GM12878 (cell line): ENCODE results near the gene CNNM3. TPM values are rescaled to one million over a fixed set of nuclear protein-coding genes. Genes with fewer than 3 reads are reported as not detected.

Source experiments
- ATAC-seq: fragments of 200-7000 bp; cut with Tn5 transposase; 3 replicates; pipeline ENCODE4 v1.9.1; 2020; ENCODE audit warnings: mild to moderate bottlenecking, moderate library complexity
- BruUV-seq: library from RNA; stranded (reverse); fragments of 400-500 nt; replicated peaks from 2 replicates; lab custom pipeline; 2021; lab: Mats Ljungman, UMichigan
- CTCF ChIA-PET: fragments of 300-600 bp; sonication (Branson Sonifier 250); formaldehyde crosslinking; extraction: SDS; loops from one replicate; lab custom pipeline; 2021; ENCODE audit warnings: inconsistent platforms; lab: Yijun Ruan, JAX
- POLR2A ChIA-PET: fragments of 350-600 bp; formaldehyde crosslinking; extraction: SDS; loops from one replicate; lab custom pipeline; 2021; ENCODE audit warnings: inconsistent platforms; lab: Charles Lee
- RAD21 ChIA-PET: fragments of 300-600 bp; sonication (Branson Sonifier 250); formaldehyde crosslinking; loops from one replicate; lab custom pipeline; 2023; ENCODE audit warnings: antibody characterized with exemption; ENCODE audit not compliant: unreplicated experiment; lab: Charles Lee
- SMC1A ChIA-PET: fragments of 300-600 bp; sonication (Branson Sonifier 250); formaldehyde crosslinking; loops from one replicate; lab custom pipeline; 2023; ENCODE audit not compliant: unreplicated experiment, uncharacterized antibody; lab: Charles Lee
- DNase-seq: peaks from one replicate; pipeline ENCODE4 v3.0.0-alpha.2; 2011; ENCODE audit warnings: low read depth, low spot score
- FAIRE-seq: peaks from 3 replicates; lab custom pipeline; 2011; peaks lifted over from hg19 to GRCh38; lab: Jason Lieb, UNC
- H2AFZ ChIP-seq: 2 replicates; pipeline ENCODE4 v1.6.0; 2011; ENCODE audit warnings: low read depth, low read length, control low read depth; ENCODE audit not compliant: control insufficient read depth
- H3K27ac ChIP-seq: 2 replicates; pipeline ENCODE4 v1.5.1; 2011; ENCODE audit warnings: control low read depth; ENCODE audit not compliant: control insufficient read depth, insufficient read depth
- H3K27me3 ChIP-seq, 2 experiments: replicated peaks in 1 of 2; 2 replicates each; pipeline versions ENCODE4 v1.6.0 to v1.6.1; 2011; ENCODE audit warnings: low read length in 1 of 2; ENCODE audit not compliant: control insufficient read depth in 2 of 2, insufficient read depth in 2 of 2
- H3K36me3 ChIP-seq, 2 experiments: 2 replicates each; pipeline ENCODE4 v1.5.1; 2011; ENCODE audit warnings: low read length in 1 of 2; ENCODE audit not compliant: control insufficient read depth in 2 of 2, insufficient read depth in 2 of 2
- H3K4me1 ChIP-seq: 2 replicates; pipeline ENCODE4 v1.6.1; 2011; ENCODE audit warnings: mild to moderate bottlenecking, low read length, moderate library complexity, mixed read lengths; ENCODE audit not compliant: control insufficient read depth, insufficient read depth
- H3K4me2 ChIP-seq: 2 replicates; pipeline ENCODE4 v1.6.0; 2011; ENCODE audit warnings: control low read depth; ENCODE audit not compliant: control insufficient read depth, insufficient read depth
- H3K4me3 ChIP-seq: fragments of 200-600 bp; sonication (generic); 2 replicates; pipeline ENCODE4 v1.5.1; 2016
- H3K79me2 ChIP-seq: 2 replicates; pipeline ENCODE4 v1.6.0; 2011; ENCODE audit warnings: low read length; ENCODE audit not compliant: control insufficient read depth, insufficient read depth
- H3K9ac ChIP-seq: 2 replicates; pipeline ENCODE4 v1.8.0; 2011; ENCODE audit warnings: low read length, control low read depth, mixed read lengths; ENCODE audit not compliant: control insufficient read depth, insufficient read depth
- H3K9me3 ChIP-seq: replicated peaks from 3 replicates; pipeline ENCODE4 v1.5.1; 2011; ENCODE audit warnings: mild to moderate bottlenecking, low read length; ENCODE audit not compliant: control insufficient read depth, insufficient read depth
- H4K20me1 ChIP-seq: 2 replicates; pipeline ENCODE4 v1.6.0; 2011; ENCODE audit not compliant: control insufficient read depth, insufficient read depth
- BCL11A ChIP-seq: IDR thresholded peaks from 2 replicates; pipeline ENCODE4 v1.6.1; 2011; ENCODE audit warnings: low read depth, low read length
- BMI1 ChIP-seq: fragments of 450-650 bp; IDR thresholded peaks from 2 replicates; pipeline ENCODE4 v1.6.1; 2016; ENCODE audit warnings: mild to moderate bottlenecking, moderate library complexity, borderline replicate concordance
- CEBPB ChIP-seq, 2 experiments: fragments of 150-350 bp in 1 of 2; IDR thresholded peaks; 2 replicates each; pipeline ENCODE4 v1.6.1; 2012 to 2014; ENCODE audit warnings: low read depth in 2 of 2, low read length in 2 of 2, borderline replicate concordance in 1 of 2, inconsistent platforms in 1 of 2
- ESRRA ChIP-seq: IDR thresholded peaks from 2 replicates; pipeline ENCODE4 v1.6.1; 2012; ENCODE audit warnings: mild to moderate bottlenecking, low read length, improper control_type of control experiment
- GABPA ChIP-seq: IDR thresholded peaks from 2 replicates; pipeline ENCODE4 v1.6.1; 2014; ENCODE audit warnings: antibody characterized with exemption, low read depth, mild to moderate bottlenecking, inconsistent platforms
- HDAC6 ChIP-seq: fragments of 200-600 bp; sonication (generic); IDR thresholded peaks from one replicate; pipeline ENCODE4 v1.8.0; 2017; ENCODE audit warnings: antibody characterized with exemption; ENCODE audit not compliant: unreplicated experiment
- IKZF2 ChIP-seq, 2 experiments: fragments of 450-650 bp; IDR thresholded peaks; 2 replicates each; pipeline ENCODE4 v1.6.1; 2017; ENCODE audit warnings: mild to moderate bottlenecking in 2 of 2, moderate library complexity in 2 of 2
- MYC ChIP-seq: IDR thresholded peaks from 2 replicates; pipeline ENCODE4 v1.6.1; 2011; ENCODE audit warnings: mild to moderate bottlenecking, low read length, moderate library complexity, inconsistent platforms; ENCODE audit not compliant: insufficient read depth, insufficient replicate concordance, insufficient read length, severe bottlenecking
- SUZ12 ChIP-seq: fragments of 200-600 bp; sonication (generic); IDR thresholded peaks from one replicate; pipeline ENCODE4 v1.6.1; 2018; ENCODE audit warnings: antibody characterized with exemption, mild to moderate bottlenecking; ENCODE audit not compliant: unreplicated experiment
- TBL1XR1 ChIP-seq: IDR thresholded peaks from 2 replicates; pipeline ENCODE4 v1.6.1; 2012; ENCODE audit warnings: low read depth, low read length, improper control_type of control experiment
- WGBS: methylation state at CpG from one replicate; pipeline ENCODE4 v1.1.6; 2016; ENCODE audit warnings: low lambda C conversion rate; ENCODE audit not compliant: insufficient replicate concordance, insufficient coverage; ENCODE audit errors: missing lambda C conversion rate; 5-methylcytosine and 5-hydroxymethylcytosine counted together
- in situ Hi-C: fragments of 300-500 bp; cut with MboI; formaldehyde crosslinking; loops from 9 replicates; pipeline ENCODE4 v1.14.3; 2018; ENCODE audit warnings: mixed read lengths
- intact Hi-C: fragments of 100-400 bp; cut with micrococcal nuclease; formaldehyde crosslinking; loops from one replicate; pipeline ENCODE4 v1.14.2; 2022; ENCODE audit not compliant: unreplicated experiment
- polyA plus RNA-seq, 11 experiments: library from polyadenylated mRNA; depleted of rRNA in 4 of 11; unstranded in 6 of 11; stranded (reverse) in 5 of 11; fragments of >200 nt; fragmentation: Nextera tagmentation in 4 of 11; fragmentation: Illumina TruSeq in 1 of 11; extraction: Ambion mirVana in 4 of 11; extraction: Trizol in 1 of 11; gene quantifications; 1 replicate in 1 of 11; 2 replicates in 10 of 11; pipeline versions ENCODE4 v1.2.1 to v1.2.3, GENCODE V29; 2011 to 2016; ENCODE audit warnings: inconsistent platforms in 2 of 11, missing spikeins in 2 of 11, low read depth in 1 of 11
- total RNA-seq, 4 experiments: library from RNA; depleted of rRNA in 3 of 4; stranded (reverse); fragments of >200 nt in 3 of 4; fragmentation: Illumina TruSeq in 1 of 4; extraction: Trizol in 1 of 4; gene quantifications; 2 replicates each; pipeline versions ENCODE4 v1.2.1 to v1.2.3, GENCODE V29; 2013 to 2021
- TF ChIP-seq, protein P1 (sequence below): IDR thresholded peaks from 2 replicates; pipeline ENCODE4 v1.6.1; 2012; ENCODE audit warnings: improper control_type of control experiment, low read depth, low read length; ENCODE audit not compliant: insufficient replicate concordance
- TF ChIP-seq, protein P2 (sequence below): IDR thresholded peaks from 2 replicates; pipeline ENCODE4 v1.6.1; 2011; ENCODE audit warnings: low read depth, mild to moderate bottlenecking, low read length, moderate library complexity, borderline replicate concordance; ENCODE audit errors: extremely low read depth
- TF ChIP-seq, protein P3 (sequence below): IDR thresholded peaks from 2 replicates; pipeline ENCODE4 v1.6.1; 2011; ENCODE audit warnings: mild to moderate bottlenecking, low read depth, low read length, moderate library complexity; ENCODE audit not compliant: insufficient replicate concordance

CNNM3 gene
- total and polyA plus RNA-seq, 10 of the 15 experiments (the other 5 are each of a cell fraction or from before 2014, with no cell fraction given): 0.72 to 14.3 (median 4.0) TPM

DNA sequence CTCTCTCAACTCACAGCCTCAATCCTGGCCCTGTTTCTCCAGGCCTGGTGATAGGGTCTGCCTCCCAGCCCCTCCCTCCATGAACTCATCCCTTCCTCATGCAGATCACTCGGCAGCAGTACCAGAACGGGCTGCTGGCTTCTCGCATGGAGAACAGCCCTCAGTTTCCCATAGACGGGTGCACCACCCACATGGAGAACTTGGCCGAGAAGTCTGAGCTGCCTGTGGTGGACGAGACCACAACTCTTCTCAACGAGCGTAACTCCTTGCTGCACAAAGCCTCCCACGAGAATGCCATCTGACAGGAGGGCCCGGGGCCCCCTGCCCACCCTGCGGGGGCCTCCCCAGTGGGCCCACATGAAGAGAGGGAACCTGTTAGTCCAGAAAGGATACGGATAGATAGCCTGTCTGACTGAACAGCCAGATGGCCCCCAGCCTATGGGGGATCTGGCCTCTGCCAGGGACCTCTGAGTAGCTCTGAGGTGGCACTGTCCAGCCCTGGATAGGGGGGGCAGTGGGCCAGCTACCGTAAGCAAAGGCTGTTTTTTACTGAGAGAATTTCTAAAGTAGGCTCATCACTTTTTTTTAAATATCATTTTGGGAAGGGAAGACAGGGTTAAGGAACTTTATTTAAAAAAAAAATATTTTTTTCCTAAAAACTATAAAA lies 6.7 kb upstream of the CNNM3 start (continued):
- TF ChIP-seq, protein P1, sequence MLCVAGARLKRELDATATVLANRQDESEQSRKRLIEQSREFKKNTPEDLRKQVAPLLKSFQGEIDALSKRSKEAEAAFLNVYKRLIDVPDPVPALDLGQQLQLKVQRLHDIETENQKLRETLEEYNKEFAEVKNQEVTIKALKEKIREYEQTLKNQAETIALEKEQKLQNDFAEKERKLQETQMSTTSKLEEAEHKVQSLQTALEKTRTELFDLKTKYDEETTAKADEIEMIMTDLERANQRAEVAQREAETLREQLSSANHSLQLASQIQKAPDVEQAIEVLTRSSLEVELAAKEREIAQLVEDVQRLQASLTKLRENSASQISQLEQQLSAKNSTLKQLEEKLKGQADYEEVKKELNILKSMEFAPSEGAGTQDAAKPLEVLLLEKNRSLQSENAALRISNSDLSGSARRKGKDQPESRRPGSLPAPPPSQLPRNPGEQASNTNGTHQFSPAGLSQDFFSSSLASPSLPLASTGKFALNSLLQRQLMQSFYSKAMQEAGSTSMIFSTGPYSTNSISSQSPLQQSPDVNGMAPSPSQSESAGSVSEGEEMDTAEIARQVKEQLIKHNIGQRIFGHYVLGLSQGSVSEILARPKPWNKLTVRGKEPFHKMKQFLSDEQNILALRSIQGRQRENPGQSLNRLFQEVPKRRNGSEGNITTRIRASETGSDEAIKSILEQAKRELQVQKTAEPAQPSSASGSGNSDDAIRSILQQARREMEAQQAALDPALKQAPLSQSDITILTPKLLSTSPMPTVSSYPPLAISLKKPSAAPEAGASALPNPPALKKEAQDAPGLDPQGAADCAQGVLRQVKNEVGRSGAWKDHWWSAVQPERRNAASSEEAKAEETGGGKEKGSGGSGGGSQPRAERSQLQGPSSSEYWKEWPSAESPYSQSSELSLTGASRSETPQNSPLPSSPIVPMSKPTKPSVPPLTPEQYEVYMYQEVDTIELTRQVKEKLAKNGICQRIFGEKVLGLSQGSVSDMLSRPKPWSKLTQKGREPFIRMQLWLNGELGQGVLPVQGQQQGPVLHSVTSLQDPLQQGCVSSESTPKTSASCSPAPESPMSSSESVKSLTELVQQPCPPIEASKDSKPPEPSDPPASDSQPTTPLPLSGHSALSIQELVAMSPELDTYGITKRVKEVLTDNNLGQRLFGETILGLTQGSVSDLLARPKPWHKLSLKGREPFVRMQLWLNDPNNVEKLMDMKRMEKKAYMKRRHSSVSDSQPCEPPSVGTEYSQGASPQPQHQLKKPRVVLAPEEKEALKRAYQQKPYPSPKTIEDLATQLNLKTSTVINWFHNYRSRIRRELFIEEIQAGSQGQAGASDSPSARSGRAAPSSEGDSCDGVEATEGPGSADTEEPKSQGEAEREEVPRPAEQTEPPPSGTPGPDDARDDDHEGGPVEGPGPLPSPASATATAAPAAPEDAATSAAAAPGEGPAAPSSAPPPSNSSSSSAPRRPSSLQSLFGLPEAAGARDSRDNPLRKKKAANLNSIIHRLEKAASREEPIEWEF: no peak
- TF ChIP-seq TBL1XR1: no peak
- no peak for TF ChIP-seq HDAC6
- no peak for TF ChIP-seq IKZF2 (IDR thresholded peaks at IDR 0.05)

DNA sequence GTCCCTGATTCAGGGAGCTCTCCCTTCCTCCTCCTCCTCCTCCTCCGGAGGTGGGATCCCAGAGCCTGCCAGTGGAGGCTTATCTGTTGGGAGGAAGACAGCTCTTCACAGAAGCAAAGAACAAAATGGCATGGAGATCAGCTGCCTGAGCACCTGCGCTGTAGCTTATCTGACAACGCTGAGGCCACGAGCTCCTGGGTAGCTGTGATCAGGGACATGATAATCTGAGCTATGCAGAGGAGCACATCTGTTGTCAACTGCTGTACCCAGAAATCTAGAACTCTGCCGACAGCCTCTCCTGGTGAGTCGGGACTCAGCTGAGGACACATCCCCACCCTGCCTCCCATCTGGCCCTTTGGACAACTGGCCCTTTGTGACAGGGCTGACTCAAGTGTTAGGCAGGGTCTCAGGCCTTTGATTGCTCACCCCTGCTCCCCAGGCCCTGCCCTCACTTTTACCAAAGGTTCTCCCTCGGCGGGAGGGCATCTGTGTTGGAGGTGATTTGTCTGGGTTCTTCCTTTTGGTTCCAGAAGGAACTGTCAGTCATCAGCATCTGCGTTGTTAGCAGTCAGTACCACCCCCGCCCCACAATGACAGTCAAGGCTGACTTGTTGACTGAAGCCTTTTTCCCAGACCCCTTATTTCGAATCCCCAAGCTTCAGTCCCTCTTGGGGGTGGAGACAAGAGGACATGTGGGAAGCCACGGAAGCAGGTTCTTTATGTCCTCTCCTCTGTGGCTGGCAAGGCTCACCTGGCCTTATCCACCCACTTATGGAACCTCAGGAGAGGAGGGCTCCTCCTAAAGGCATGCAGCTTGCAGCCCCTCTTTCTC lies 5.9 kb upstream of the CNNM3 start:
- 91% methylated on average over 12 of the region's 12 CpGs for WGBS
- RAD21 ChIA-PET: no interaction called here
- intact Hi-C loops (no loop called here), in situ Hi-C loops (no loop called here)
- no peak overlapping the region for H3K9ac ChIP-seq
- POLR2A ChIA-PET: interaction anchor here (0.5 kb wide), 1 partner anchor 20 kb away, joined by 3 read pairs; no protein-coding TSS in a partner anchor
- FAIRE-seq: no peak
- H3K36me3 ChIP-seq: peaks cover 2 to 4% of the 10 kb centered on the region in 2 experiments; a peak in 3 of 4 replicates
- H4K20me1 ChIP-seq: no peaks in the 10 kb centered on the region
- H3K79me2 ChIP-seq: no peaks in the 10 kb centered on the region
- H2AFZ ChIP-seq: no peak overlapping the region
- BruUV-seq: TSS peak; percentile 35
- peaks cover 4% of the 10 kb centered on the region for H3K4me1 ChIP-seq
- SMC1A ChIA-PET: interaction anchor here (1.0 to 1.7 kb wide), 2 partner anchors 9 to 183 kb away, joined by 3 to 4 read pairs; no protein-coding TSS in a partner anchor
- no peak for DNase-seq
- no peak for ATAC-seq
- H3K9me3 ChIP-seq: no peaks in the 10 kb centered on the region
- no peak overlapping the region for H3K4me2 ChIP-seq
- no peak overlapping the region for H3K27ac ChIP-seq
- H3K4me3 ChIP-seq: no peak overlapping the region
- CTCF ChIA-PET: interaction anchor here (0.6 to 1.0 kb wide), 2 partner anchors 9 to 23 kb away, joined by 3 read pairs; no protein-coding TSS in a partner anchor
- H3K27me3 ChIP-seq: no peaks in the 10 kb centered on the region
- TF ChIP-seq BCL11A (no peak), GABPA (no peak), SUZ12 (no peak), IKZF2 (IDR thresholded peaks at IDR 0.05) (no peak), CEBPB (IDR thresholded peaks at IDR 0.05; ENCODE audit: borderline replicate concordance in 1 of 2, low read depth in 2 of 2, low read length in 2 of 2) (no peak), BMI1 (no peak), ESRRA (no peak), MYC (no peak)
- TF ChIP-seq, protein P2, sequence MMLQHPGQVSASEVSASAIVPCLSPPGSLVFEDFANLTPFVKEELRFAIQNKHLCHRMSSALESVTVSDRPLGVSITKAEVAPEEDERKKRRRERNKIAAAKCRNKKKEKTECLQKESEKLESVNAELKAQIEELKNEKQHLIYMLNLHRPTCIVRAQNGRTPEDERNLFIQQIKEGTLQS: no peak
- TF ChIP-seq, protein P3, sequence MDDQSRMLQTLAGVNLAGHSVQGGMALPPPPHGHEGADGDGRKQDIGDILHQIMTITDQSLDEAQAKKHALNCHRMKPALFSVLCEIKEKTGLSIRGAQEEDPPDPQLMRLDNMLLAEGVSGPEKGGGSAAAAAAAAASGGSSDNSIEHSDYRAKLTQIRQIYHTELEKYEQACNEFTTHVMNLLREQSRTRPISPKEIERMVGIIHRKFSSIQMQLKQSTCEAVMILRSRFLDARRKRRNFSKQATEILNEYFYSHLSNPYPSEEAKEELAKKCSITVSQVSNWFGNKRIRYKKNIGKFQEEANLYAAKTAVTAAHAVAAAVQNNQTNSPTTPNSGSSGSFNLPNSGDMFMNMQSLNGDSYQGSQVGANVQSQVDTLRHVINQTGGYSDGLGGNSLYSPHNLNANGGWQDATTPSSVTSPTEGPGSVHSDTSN: no peak
